ENCODE results near the gene UPF3B. TPM values are rescaled to one million over a fixed set of nuclear protein-coding genes. Genes with fewer than 3 reads are reported as not detected.
A peak's percentile ranks its signal among the peaks of the same experiment; 100 is the strongest.
"Not testable (repeated sequence)": the region's sequence is repeated elsewhere in the genome, so short reads cannot be mapped to it uniquely, and the experiment has no call there.

Gene UPF3B
- total RNA-seq = 3.5 TPM
- long read RNA-seq, partial matches to known transcripts = 2 of 9 reads
- long read RNA-seq, other reads (novel, unspliced or antisense) = 2 of 9 reads

- Histone ChIP-seq H3K4me1 (peaks cover 11% of the 10 kb centered on the region), H3K27ac (replicated peaks) (peak within 1 kb of the TSS; percentile 91), H3K9me3 (replicated peaks) (no peaks in the 10 kb centered on the region), H3K36me3 (peaks cover 4% of the 10 kb centered on the region), H3K27me3 (ENCODE audit: low read depth) (no peaks in the 10 kb centered on the region), H3K4me3 (peak within 1 kb of the TSS; percentile 79)
- DNase-seq = peak; percentile 94
- no peak for TF ChIP-seq CTCF (IDR thresholded peaks at IDR 0.05; ENCODE audit: borderline replicate concordance)
- intact Hi-C loops (cut with micrococcal nuclease) = no loop called here
Observed at GRCh38 chrX:119852382-119853353, at the start of gene UPF3B. Gene UPF3B (minus strand): TSS chrX:119852963. CDS start chrX:119852928, 35 bp downstream.

- intact Hi-C loops (cut with micrococcal nuclease) = no loop called here
- no peak overlapping the region for H3K4me3 ChIP-seq
- no peaks in the 10 kb centered on the region for H3K4me1 ChIP-seq
- H3K9me3 ChIP-seq (replicated peaks) = no peaks in the 10 kb centered on the region
- H3K27me3 ChIP-seq (ENCODE audit: low read depth) = no peaks in the 10 kb centered on the region
- no peak overlapping the region for H3K27ac ChIP-seq (replicated peaks)
- no peaks in the 10 kb centered on the region for H3K36me3 ChIP-seq
- no peak for TF ChIP-seq CTCF (IDR thresholded peaks at IDR 0.05; ENCODE audit: borderline replicate concordance)
- no peak for DNase-seq
Observed at GRCh38 chrX:119900976-119901375, 48.2 kb upstream of the UPF3B start.

- no peak overlapping the region for H3K4me3 ChIP-seq
- intact Hi-C loops (cut with micrococcal nuclease) = no loop called here
- H3K27me3 ChIP-seq (ENCODE audit: low read depth) = no peaks in the 10 kb centered on the region
- no peaks in the 10 kb centered on the region for H3K4me1 ChIP-seq
- H3K9me3 ChIP-seq (replicated peaks) = no peaks in the 10 kb centered on the region
- TF ChIP-seq CTCF (IDR thresholded peaks at IDR 0.05; ENCODE audit: borderline replicate concordance) = no peak
- no peak overlapping the region for H3K27ac ChIP-seq (replicated peaks)
- DNase-seq = no peak
- no peaks in the 10 kb centered on the region for H3K36me3 ChIP-seq
Observed at GRCh38 chrX:119899125-119899524, 46.4 kb upstream of the UPF3B start.

GRCh38 chrX:119895843-119896326 is 43.1 kb upstream of the UPF3B start, which contains the start of gene AKAP14:
Gene AKAP14 (plus strand): TSS chrX:119895893. CDS start chrX:119903224, 7,331 bp downstream.
- H3K27ac ChIP-seq (replicated peaks) = no peak within 1 kb of the TSS
- no peaks in the 10 kb centered on the region for H3K4me1 ChIP-seq
- intact Hi-C loops (cut with micrococcal nuclease) = no loop called here
- DNase-seq = no peak
- no peaks in the 10 kb centered on the region for H3K27me3 ChIP-seq (ENCODE audit: low read depth)
- H3K9me3 ChIP-seq (replicated peaks) = no peaks in the 10 kb centered on the region
- TF ChIP-seq CTCF (IDR thresholded peaks at IDR 0.05; ENCODE audit: borderline replicate concordance) = no peak
- no peak within 1 kb of the TSS for H3K4me3 ChIP-seq
- H3K36me3 ChIP-seq = no peaks in the 10 kb centered on the region

- intact Hi-C loops (cut with micrococcal nuclease); H3K36me3 ChIP-seq; H3K27ac ChIP-seq (replicated peaks); H3K27me3 ChIP-seq (ENCODE audit: low read depth); H3K4me1 ChIP-seq; H3K4me3 ChIP-seq; H3K9me3 ChIP-seq (replicated peaks); DNase-seq: not testable (repeated sequence)
Observed at GRCh38 chrX:119891961-119892692, 39.4 kb upstream of the UPF3B start.

GRCh38 chrX:119890626-119891025 is 37.9 kb upstream of the UPF3B start:
- DNase-seq; H3K4me1 ChIP-seq; intact Hi-C loops (cut with micrococcal nuclease); H3K27ac ChIP-seq (replicated peaks); H3K9me3 ChIP-seq (replicated peaks); H3K4me3 ChIP-seq; H3K36me3 ChIP-seq; H3K27me3 ChIP-seq (ENCODE audit: low read depth): not testable (repeated sequence)
